PFSK-1 (cell line): Measurements from ENCODE around the gene PAX2.

Experiments
- FOXP2 ChIP-seq: optimal IDR thresholded peaks from 2 replicates; pipeline ENCODE3; 2011; ENCODE audit warnings: borderline replicate concordance, control low read depth, inconsistent platforms; ENCODE audit not compliant: insufficient read depth; ENCODE audit errors: extremely low read length, extremely low read depth
- POLR2AphosphoS5 ChIP-seq: IDR thresholded peaks from 2 replicates; pipeline ENCODE4 v1.6.1; 2012; ENCODE audit warnings: low read depth, mild to moderate bottlenecking, control low read depth, low read length, moderate library complexity
- REST ChIP-seq, 2 experiments: IDR thresholded peaks; 2 replicates each; pipeline versions ENCODE4 v1.6.1 to v1.8.0; 2011 to 2012; ENCODE audit warnings: low read depth in 2 of 2, low read length in 2 of 2, control low read depth in 1 of 2, inconsistent platforms in 1 of 2, mild to moderate bottlenecking in 1 of 2, moderate library complexity in 1 of 2; ENCODE audit not compliant: insufficient read depth in 1 of 2
- SIN3A ChIP-seq: IDR thresholded peaks from 2 replicates; pipeline ENCODE4 v1.6.1; 2012; ENCODE audit warnings: mild to moderate bottlenecking, low read length, moderate library complexity, borderline replicate concordance; ENCODE audit not compliant: insufficient read depth
- TAF1 ChIP-seq: IDR thresholded peaks from 2 replicates; pipeline ENCODE4 v1.6.1; 2012; ENCODE audit warnings: low read length, control low read depth, borderline replicate concordance; ENCODE audit not compliant: insufficient read depth

- TF ChIP-seq REST (IDR thresholded peaks at IDR 0.05; ENCODE audit: insufficient read depth in 1 of 2, low read depth in 2 of 2, low read length in 2 of 2) (no peak), POLR2AphosphoS5 (no peak), SIN3A (no peak), TAF1 (no peak), FOXP2 (no peak)
Measured at GRCh38 chr10:100836891-100837290, 91.5 kb downstream of the PAX2 start.
